SK-MEL-5 (cell line): ENCODE results near the gene SMURF1. TPM values are rescaled to one million over a fixed set of nuclear protein-coding genes. Genes with fewer than 3 reads are reported as not detected.

ENCODE experiments used
- DNase-seq: peaks from one replicate; pipeline ENCODE4 v3.0.0-alpha.2; 2016; ENCODE audit warnings: low read depth, low spot score
- in situ Hi-C: cut with HindIII; loops from 2 replicates; pipeline ENCODE4 v1.10.0; 2016; ENCODE audit warnings: low sequenced_read_pairs, high pct_unique_total_duplicates, low pct_unique_long_range_greater_than_20kb
- total RNA-seq: library from RNA; depleted of rRNA; stranded (reverse); fragments of >200 nt; shearing (Covaris generic); gene quantifications from 2 replicates; pipeline ENCODE4 v1.2.3, GENCODE V29; 2014

SMURF1 gene
- total RNA-seq, 1 experiment from 2014 or later: 40.8 TPM

DNA sequence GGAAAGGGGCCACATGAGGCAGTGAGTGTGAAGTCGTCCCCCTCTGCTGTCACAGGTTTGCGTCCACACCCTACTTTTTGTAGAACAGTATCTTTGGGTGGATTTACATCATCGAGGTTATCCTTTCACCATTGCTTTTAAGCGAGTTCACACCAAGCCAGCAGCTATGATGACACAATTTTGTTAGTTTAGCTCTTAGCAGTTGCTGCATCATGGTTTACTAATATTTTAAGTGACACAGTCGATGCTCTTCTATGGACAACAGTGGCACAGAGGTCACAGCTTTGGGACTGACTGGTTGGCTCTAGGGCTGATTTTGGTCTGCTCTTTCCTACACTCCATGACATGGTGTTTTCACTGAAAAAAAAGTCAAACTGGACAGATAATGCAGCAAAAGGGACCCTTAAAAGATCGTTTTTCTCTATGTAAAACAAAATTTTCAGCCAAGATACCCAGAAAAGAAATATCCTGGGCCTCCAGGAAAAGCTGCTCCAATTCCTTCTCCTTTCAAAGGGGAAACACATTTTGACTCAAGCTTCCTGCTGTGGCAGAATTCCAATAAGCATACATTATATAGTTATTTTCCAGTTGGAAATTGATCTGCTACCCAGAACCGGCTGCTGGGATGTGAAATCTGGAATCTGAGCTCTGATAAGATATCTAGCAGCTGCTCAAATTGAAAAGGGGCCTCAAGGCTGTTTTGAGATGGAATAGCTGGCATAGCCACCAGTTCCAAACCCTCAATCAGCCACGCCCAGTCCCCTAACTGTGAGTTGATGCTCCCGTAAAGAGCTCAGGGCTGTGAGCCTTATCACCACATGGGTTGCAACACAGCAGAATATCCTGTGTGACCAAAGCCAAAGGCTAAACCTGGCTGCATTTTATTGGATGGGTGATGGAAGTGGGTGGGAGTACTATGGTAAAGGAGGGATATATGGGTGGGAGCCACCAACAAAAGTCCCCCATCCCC is 114.2 kb downstream of the SMURF1 start:
- in situ Hi-C loops: no loop called here
- no peak for DNase-seq

DNA sequence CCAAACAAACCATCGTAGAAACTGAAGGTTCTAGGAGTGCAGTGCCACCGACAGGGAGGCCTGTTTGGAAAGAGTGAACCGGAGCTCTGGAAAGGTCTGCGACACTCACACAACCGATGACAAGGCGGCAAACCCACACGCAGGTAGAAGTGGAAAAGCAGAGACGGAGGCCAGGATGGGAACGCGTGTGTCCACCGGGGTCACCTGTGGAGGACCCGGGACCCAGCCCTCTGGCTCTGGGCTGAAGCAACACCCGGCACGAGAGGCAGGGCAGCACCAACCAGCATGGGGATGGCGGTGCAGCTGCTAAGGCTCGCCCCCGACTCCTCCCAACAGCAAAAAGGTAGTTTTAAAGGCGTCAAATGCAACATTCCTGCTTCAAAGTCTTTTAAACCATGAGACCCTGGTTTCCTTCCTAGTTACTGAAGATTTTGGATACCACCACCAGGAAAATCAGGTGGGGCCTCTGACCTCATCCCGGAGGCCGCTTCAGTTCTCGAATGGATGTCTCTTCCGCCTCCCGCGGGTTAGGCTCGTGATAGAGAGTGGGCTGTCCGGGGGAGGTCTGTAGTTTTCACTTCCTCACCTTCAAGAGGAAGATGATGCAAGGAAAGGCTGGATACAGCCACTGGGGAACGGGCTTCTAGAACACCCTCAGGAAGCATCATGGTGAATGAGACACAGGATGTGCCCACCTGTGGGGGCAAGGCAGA is 115.5 kb downstream of the SMURF1 start:
- in situ Hi-C loops: no loop called here
- no peak for DNase-seq

DNA sequence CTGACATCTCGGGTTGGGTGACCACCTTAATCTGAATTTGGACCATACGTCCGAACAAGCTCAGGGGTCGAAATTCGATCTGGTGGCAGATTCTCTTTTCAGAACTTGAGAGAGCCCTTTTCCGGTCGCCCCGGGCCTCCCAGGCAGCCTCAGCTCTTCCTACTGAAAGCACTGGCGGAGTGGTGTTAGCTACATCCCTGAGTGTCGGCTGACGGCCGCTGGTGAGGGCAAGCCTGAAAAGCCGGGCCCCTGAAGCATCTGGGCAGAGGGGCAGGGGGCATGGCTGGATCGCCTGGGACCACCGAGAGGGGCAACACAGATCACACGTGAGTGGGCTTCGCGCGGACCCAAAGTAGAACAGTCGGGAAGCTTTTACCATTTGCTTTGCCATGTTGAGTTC is 116.1 kb downstream of the SMURF1 start:
- no peak for DNase-seq
- in situ Hi-C loops: no loop called here

DNA sequence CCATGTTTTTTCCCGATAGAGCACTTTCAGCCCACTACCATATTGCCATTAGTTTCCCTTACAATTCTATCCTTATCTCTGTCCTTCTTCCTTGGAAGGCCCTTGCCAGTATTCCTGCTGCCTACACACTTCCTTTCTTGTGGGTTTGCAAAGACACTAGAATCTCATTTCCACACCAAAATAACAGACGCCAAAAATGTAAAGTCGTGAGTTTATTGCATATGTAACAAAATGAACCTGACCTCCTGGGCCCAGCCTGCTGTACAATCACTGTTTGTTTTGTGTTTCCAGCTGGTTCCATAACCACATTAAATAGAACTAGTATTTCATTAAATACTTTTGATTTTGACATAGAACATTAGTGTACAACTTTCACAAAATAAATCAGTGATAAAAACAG is 116.7 kb downstream of the SMURF1 start:
- DNase-seq: no peak
- in situ Hi-C loops: no loop called here

DNA sequence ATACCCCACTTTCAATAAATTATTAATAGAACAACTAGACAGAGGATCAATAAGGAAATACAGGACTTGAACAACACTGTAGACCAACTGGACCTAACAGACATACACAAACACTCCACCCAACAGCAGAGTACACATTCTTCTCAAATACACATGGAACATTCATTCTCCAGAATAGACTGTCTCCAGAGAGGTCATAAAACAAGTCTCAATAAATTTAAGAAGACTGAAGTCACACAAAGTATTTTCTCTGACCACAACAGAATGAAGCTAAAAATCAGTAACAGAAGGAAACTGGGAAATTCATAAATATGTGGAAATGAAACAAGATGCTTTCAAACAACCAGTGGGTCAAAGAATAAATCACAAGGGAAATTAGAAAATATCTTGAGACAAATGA is 119.8 kb downstream of the SMURF1 start:
- no peak for DNase-seq
- in situ Hi-C loops: no loop called here

DNA sequence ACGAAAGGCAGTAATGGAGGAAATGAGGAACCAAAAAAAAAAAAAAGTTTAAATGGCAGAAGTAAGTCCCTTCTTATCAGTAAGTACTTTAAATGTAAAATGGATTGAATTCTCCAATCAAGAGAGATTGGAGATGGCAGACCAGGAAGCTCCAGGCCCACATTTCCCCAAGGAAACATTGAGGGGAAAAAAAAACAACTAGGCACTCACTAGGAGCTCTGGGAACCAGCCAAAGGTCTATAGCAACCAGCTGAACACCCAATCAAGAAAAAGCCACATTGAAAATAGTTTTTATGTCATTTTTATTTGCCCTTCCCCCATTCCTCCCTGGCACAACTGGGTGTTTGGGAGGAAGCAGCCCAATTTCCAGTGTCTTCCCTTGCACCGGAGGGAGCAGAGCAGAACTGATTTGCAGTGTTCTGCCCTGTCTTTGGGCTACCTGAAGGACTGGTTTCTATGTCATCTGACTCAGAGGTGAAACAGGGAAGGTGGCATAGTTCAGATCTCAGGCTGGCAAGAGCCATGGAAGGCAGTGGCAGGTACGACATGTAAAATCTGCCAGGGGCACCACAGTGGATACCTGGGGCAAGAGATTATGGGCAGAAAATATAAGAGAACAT is 121.9 kb downstream of the SMURF1 start:
- DNase-seq: peak; percentile 33
- in situ Hi-C loops: no loop called here

DNA sequence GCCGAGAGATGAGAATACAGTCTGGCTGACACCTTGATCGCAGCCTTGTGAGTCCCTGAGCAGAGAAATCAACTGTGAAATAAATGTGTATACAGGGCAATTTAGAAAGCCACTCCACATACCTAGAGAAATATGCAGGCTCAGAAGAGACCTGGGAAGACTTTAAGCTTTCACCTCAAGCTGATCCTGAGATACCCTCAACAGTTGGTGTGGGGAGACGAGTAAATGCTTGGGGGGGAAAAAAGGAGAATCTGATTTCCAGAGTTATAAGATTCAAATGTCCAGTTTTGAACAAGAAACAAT is 123.5 kb downstream of the SMURF1 start:
- in situ Hi-C loops: no loop called here
- no peak for DNase-seq

DNA sequence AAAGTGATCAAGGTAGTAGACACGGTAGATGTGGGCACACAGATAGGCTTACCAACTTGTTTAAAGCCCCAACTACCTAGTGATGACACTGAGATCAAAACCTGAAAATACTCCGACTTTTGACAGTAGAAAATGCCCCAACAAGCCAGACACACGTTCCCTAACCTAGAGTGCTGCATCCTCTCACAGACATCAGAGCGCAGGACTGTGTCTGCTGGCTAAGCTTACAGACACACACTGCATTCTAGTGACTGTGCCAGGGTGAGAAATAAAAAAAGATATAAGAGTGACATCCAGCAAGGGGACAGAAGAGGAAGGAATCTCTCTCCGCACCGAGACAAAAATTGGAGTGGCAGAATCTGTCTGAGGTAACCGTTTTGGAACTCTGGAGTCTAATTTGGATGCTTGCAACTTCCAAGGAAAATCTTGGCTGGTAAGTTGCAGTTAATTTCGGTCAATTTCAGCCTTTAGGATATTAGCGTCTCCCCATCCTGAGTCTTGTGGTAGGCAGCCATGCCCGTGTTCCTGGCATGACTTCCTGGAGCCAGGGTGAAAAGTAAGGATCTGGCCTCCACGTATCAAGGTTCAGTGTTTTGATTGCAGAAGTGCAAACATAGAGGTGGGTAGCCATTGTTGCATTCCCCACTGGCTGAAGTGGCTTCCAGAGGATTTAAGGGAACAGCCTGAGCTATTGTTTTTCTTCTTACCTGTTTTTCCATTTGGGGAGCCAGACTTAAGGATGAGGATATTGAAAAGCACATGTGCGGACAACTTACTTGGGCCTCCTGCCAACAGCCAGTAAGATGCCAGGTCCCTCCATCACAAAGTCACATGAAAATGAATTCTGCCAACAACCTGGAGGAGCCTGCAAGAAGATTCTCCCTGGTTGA is 124.1 kb downstream of the SMURF1 start:
- no peak for DNase-seq
- in situ Hi-C loops: no loop called here

DNA sequence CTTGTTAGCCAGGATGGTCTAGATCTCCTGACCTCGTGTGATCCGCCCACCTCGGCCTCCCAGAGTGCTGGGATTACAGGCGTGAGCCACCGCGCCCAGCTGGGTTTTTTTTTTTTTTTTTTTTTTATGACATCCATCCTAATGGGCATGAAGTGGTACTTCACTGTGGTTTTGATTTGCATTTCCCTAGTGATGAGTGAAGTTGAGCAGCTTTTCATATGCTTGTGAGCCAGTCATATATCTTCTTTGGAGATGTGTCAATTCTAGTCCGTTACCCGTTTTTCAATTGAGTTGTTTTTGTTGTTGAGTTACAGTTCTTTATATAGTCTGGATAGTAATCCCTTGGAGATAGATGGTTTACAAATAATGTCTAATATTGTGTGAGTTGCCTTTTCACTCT is 127.7 kb downstream of the SMURF1 start:
- in situ Hi-C loops: no loop called here
- DNase-seq: no peak

DNA sequence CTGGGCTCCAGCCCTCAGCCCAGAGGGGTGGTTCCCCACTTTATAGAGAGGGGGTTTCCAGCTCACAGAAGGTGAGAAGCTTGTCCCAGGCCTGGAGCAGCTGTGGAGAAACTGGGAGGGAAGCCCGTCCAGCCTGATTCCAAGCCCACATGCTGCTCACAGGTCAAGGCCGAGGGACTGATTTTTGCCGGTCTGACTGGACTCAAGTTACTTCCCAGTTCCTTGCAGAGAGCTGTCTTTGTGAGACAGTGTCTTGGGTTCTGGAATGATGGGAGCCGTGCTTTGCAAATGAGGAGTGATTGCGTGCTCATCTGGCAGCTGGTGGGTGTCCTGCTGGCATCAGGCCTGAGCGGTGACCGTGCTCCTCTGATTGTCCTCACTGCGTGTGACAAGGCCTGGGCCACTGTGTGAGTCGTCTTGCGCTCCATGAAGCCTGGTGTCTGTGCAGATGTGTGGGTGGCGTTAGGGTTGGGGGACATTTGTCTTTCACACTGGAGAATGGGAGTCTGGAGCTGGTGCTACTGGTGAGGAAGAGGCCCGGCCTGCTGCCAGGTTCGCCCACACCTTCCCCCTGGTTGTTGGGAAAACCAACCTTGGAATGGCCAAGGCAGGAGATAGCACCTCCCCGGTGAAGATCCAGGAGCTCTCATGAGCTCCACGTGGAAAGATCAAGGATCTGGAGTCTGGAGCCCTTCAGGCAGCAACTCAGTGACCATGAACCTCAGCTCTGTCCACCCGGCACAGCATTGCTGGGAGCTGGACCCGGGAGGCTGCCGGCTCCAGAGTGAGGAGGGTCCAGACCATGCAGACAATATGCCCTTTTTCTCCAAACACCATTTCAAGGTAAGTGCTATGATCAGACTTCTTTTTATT is 129.6 kb downstream of the SMURF1 start:
- no peak for DNase-seq
- in situ Hi-C loops: no loop called here

DNA sequence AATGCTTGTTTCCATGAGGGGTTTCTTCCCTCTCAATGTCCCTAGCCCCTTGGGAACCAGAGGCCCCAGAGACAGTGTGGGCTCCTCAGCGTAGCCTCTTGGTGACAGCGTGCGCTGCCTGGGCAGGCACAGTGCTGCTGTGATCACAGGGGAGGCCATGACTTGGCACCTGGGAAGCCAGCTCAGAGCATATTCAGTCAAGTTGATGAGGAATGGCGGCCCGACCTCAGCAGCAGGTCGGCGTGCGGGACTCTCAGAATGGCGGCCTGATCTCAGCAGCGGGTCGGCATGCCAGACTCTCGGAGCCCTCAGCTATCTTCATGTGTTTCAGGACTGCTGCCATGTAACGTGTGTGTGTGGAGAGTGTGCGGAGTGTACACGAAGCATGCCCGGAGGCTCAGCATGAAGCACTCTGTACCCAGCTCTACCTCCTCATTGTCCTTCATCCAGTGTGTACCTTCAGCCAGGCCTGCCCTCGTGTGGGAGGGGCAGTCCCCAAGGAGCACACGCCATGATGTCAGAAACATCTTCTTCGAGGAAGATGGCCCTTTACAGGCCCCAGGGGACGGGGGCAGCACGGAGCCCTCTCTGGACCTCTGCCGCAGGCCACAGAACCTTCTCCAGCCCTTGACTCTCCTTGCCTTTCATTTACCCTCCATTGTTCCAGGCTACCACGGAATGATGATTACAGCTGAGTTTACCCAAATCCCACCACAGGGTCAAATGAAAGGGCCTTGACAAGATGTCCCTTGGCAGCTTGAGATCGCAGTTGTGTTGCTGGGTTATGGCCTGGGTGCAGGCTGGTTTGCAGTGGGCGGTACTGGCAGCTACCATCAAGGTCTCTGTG is 130.4 kb downstream of the SMURF1 start:
- no peak for DNase-seq
- in situ Hi-C loops: no loop called here

DNA sequence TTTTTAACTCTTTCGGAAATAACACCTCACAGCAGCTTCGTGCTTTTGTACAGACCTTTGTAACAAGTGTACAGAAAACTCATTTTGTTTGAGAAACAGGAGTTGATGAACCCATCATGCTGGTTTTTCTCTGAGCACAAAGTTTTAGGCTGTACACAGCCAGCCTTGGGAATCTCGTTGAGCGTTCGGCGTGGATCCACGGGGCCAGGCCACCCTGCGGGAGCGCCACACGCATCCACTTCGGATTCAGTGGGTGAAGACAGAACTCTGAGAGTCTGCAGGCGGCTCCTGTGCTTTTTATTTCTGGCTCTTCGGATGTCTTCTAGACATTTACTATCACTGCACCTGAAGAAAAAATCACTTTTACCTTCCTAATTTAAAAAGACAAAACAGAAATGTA is 131.2 kb downstream of the SMURF1 start:
- no peak for DNase-seq
- in situ Hi-C loops: no loop called here

DNA sequence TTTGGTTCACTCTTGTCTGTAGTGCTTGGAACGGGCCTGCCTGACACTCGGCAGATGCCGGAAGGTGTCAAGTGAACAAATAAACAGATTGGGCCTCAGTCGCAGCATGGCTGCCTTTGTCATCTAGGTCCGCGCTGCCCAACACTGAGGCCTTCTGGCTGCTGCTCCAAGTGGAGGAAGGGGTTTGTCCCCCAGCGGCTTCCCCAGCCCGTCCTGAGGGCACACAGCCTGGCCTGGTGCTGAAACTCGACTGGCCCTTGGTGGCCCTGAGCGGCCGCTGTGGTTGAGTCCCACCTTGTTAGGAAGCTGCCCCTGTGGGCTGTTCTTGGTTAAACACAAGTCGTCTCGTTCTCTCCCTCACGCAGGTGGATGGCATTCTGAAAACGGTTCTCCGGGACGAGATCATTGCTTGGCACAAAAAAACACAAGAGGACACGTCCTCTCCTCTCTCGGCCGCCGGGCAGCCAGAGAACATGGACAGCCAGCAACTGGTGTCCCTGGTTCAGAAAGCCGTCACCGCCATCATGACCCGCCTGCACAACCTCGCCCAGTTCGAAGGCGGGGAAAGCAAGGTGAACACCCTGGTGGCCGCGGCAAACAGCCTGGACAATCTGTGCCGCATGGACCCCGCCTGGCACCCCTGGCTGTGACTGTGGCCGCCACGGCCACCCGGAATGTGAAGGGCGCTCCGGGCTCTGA is 132.1 kb downstream of the SMURF1 start:
- in situ Hi-C loops: no loop called here

DNA sequence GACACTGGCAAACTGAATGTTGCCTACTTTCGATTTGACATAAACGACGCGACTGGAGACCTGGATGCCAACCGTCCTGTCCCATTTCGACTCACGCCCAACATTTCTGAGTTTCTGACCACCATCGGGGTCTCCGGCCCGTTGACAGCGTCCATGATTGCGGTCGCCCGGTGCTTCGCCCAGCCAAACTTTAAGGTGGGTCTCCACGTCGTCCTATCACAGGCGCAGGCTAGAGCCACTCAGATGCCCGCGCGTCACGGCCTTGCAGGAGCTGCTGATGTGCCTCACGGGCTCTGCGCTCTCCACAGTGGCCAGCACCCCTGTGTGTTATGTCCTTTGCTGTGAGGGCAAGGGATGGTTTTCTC is 132.6 kb downstream of the SMURF1 start:
- in situ Hi-C loops: no loop called here

More for the DNA sequence above, 132.1 kb downstream of the SMURF1 start:
- no peak for DNase-seq

DNA sequence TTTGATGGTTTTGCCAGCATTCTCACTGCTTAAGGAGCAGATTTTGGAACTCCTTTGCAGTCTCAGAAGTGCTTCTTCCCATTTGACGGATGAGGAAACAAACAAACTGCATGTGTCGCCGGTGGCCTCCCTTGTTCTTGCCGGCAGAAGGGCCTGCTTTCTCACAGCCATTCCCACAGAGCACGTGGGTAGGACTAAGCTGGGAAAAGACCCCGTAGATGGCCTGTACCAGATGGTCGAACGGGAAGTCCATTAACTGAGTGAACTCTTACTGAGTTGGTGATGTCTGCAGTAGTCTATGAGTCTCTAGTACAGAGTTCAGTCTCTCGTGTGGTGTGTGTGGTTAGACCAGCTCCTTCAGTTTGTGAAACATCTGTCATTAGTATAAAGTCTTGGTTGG is 133.6 kb downstream of the SMURF1 start:
- in situ Hi-C loops: no loop called here
- DNase-seq: no peak

More for the DNA sequence above, 132.6 kb downstream of the SMURF1 start:
- no peak for DNase-seq
